Kidney epithelial cell (primary cell): Measurements from ENCODE around the gene MIOS. TPM values are rescaled to one million over a fixed set of nuclear protein-coding genes. Genes with fewer than 3 reads are reported as not detected.

Source experiments
- DNase-seq: peaks from one replicate; pipeline ENCODE4 v3.0.0-alpha.2; 2010; ENCODE audit warnings: low read depth
- H3K27me3 ChIP-seq: 2 replicates; pipeline ENCODE4 v1.6.0; 2011; ENCODE audit warnings: low read length; ENCODE audit not compliant: control insufficient read depth, insufficient read depth
- H3K36me3 ChIP-seq: 2 replicates; pipeline ENCODE4 v1.5.1; 2011; ENCODE audit warnings: low read length; ENCODE audit not compliant: control insufficient read depth, insufficient read depth
- H3K4me3 ChIP-seq: 2 replicates; pipeline ENCODE4 v1.5.1; 2011; ENCODE audit warnings: low read depth, mild to moderate bottlenecking, control low read depth, low read length
- total RNA-seq: library from RNA; depleted of rRNA; stranded (reverse); fragments of >200 nt; gene quantifications from 2 replicates; pipeline ENCODE4 v1.2.3, GENCODE V29; 2015
- TF ChIP-seq, protein P1 (sequence below): IDR thresholded peaks from 2 replicates; pipeline ENCODE4 v1.5.1; 2011; ENCODE audit warnings: mild to moderate bottlenecking, moderate library complexity, low read length, control low read depth, inconsistent platforms; ENCODE audit not compliant: insufficient read depth, poor library complexity, severe bottlenecking

The MIOS gene
- total RNA-seq, 1 donor from 2014 or later, result 41.9 TPM

- no peaks in the 10 kb centered on the region for H3K27me3 ChIP-seq
- no peak for DNase-seq
- H3K36me3 ChIP-seq, result no peaks in the 10 kb centered on the region
- no peak overlapping the region for H3K4me3 ChIP-seq
- TF ChIP-seq, protein P1, sequence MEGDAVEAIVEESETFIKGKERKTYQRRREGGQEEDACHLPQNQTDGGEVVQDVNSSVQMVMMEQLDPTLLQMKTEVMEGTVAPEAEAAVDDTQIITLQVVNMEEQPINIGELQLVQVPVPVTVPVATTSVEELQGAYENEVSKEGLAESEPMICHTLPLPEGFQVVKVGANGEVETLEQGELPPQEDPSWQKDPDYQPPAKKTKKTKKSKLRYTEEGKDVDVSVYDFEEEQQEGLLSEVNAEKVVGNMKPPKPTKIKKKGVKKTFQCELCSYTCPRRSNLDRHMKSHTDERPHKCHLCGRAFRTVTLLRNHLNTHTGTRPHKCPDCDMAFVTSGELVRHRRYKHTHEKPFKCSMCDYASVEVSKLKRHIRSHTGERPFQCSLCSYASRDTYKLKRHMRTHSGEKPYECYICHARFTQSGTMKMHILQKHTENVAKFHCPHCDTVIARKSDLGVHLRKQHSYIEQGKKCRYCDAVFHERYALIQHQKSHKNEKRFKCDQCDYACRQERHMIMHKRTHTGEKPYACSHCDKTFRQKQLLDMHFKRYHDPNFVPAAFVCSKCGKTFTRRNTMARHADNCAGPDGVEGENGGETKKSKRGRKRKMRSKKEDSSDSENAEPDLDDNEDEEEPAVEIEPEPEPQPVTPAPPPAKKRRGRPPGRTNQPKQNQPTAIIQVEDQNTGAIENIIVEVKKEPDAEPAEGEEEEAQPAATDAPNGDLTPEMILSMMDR, result no peak
Measured at GRCh38 chr7:7550663-7551062, 16.0 kb upstream of the MIOS start.

DNA sequence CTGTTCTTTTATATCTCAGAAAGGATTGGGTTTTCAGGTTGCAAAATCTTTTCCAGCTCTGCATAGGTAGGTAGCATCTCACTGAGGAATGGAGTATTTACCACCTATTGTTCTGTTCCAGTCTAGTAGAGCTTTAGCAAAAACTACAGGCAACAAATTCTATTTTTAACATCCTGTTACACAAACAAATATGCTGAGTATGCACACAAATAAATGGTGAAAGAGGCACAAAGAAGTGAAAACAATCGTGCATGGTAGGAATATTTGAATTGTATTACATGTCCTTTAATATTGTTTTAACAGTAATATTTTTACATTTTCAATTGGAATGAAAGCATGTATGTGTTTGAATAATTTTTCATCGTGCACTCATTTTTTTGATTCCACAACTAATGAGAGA, 14.5 kb upstream of the MIOS start:
- DNase-seq, result no peak
- H3K36me3 ChIP-seq, result no peaks in the 10 kb centered on the region
- H3K27me3 ChIP-seq, result no peaks in the 10 kb centered on the region
- TF ChIP-seq, protein P1, result no peak
- no peak overlapping the region for H3K4me3 ChIP-seq

- TF ChIP-seq, protein P1, result no peak
- H3K27me3 ChIP-seq, result no peaks in the 10 kb centered on the region
- no peak overlapping the region for H3K4me3 ChIP-seq
- H3K36me3 ChIP-seq, result no peaks in the 10 kb centered on the region
- DNase-seq, result no peak
Measured at GRCh38 chr7:7553386-7553785, 13.3 kb upstream of the MIOS start.

GRCh38 chr7:7554021-7554432, 12.7 kb upstream of the MIOS start:
- TF ChIP-seq, protein P1, result no peak
- Histone ChIP-seq H3K4me3 (no peak overlapping the region), H3K27me3 (no peaks in the 10 kb centered on the region), H3K36me3 (no peaks in the 10 kb centered on the region)
- DNase-seq, result peak; percentile 64

GRCh38 chr7:7554649-7555575, 11.8 kb upstream of the MIOS start:
- Histone ChIP-seq H3K36me3 (no peaks in the 10 kb centered on the region), H3K27me3 (no peaks in the 10 kb centered on the region), H3K4me3 (no peak overlapping the region)

More at GRCh38 chr7:7554649-7555575, 11.8 kb upstream of the MIOS start:
- TF ChIP-seq, protein P1, result no peak
- DNase-seq, result no peak
